ENCODE data around the gene IL6ST. TPM values are rescaled to one million over a fixed set of nuclear protein-coding genes. Genes with fewer than 3 reads are reported as not detected.

Gene IL6ST
- total and polyA plus RNA-seq, 9 donors, result 30.0 to 111 (median 60.2) TPM

GRCh38 chr5:55923865-55924500, 70.8 kb downstream of the IL6ST start:
- peaks cover 8% of the 10 kb centered on the region for H3K4me1 ChIP-seq (ENCODE audit: control insufficient read depth, insufficient read depth, low read length)
- H3K4me3 ChIP-seq (ENCODE audit: low read length), result no peak overlapping the region
- H3K36me3 ChIP-seq (ENCODE audit: control insufficient read depth, insufficient read depth, low read length), result no peaks in the 10 kb centered on the region
- H3K9me3 ChIP-seq (replicated peaks; ENCODE audit: control insufficient read depth, low read depth, low read length), result no peaks in the 10 kb centered on the region
- WGBS (ENCODE audit: insufficient coverage), result 90% methylated on average over 4 of the region's 9 CpGs
- no peaks in the 10 kb centered on the region for H3K27me3 ChIP-seq (ENCODE audit: control insufficient read depth, insufficient read depth, low read length)
- no peak for DNase-seq
- H3K27ac ChIP-seq (ENCODE audit: low read length), result peak overlapping the region; percentile 51

GRCh38 chr5:55923177-55923771, 71.5 kb downstream of the IL6ST start:
- H3K4me3 ChIP-seq (ENCODE audit: low read length), result peak overlapping the region; percentile 5
- DNase-seq, result peak; percentile 44
- WGBS (ENCODE audit: insufficient coverage), result 36% methylated on average over 15 of the region's 17 CpGs
- peaks cover 8% of the 10 kb centered on the region for H3K4me1 ChIP-seq (ENCODE audit: control insufficient read depth, insufficient read depth, low read length)
- no peaks in the 10 kb centered on the region for H3K9me3 ChIP-seq (replicated peaks; ENCODE audit: control insufficient read depth, low read depth, low read length)
- no peaks in the 10 kb centered on the region for H3K27me3 ChIP-seq (ENCODE audit: control insufficient read depth, insufficient read depth, low read length)
- peak overlapping the region; percentile 51 for H3K27ac ChIP-seq (ENCODE audit: low read length)
- H3K36me3 ChIP-seq (ENCODE audit: control insufficient read depth, insufficient read depth, low read length), result no peaks in the 10 kb centered on the region

- Histone ChIP-seq H3K9me3 (replicated peaks; ENCODE audit: control insufficient read depth, low read depth, low read length) (no peaks in the 10 kb centered on the region), H3K27me3 (ENCODE audit: control insufficient read depth, insufficient read depth, low read length) (no peaks in the 10 kb centered on the region), H3K27ac (ENCODE audit: low read length) (no peak overlapping the region), H3K36me3 (ENCODE audit: control insufficient read depth, insufficient read depth, low read length) (no peaks in the 10 kb centered on the region), H3K4me1 (ENCODE audit: control insufficient read depth, insufficient read depth, low read length) (peaks cover 11% of the 10 kb centered on the region), H3K4me3 (ENCODE audit: low read length) (no peak overlapping the region)
- 83% methylated on average over 3 of the region's 4 CpGs for WGBS (ENCODE audit: insufficient coverage)
- DNase-seq, result no peak
These were observed 73.1 kb downstream of the IL6ST start for GRCh38 chr5:55921617-55922016.

GRCh38 chr5:55920784-55921183, 74.0 kb downstream of the IL6ST start:
- Histone ChIP-seq H3K4me1 (ENCODE audit: control insufficient read depth, insufficient read depth, low read length) (peaks cover 11% of the 10 kb centered on the region), H3K4me3 (ENCODE audit: low read length) (no peak overlapping the region), H3K9me3 (replicated peaks; ENCODE audit: control insufficient read depth, low read depth, low read length) (no peaks in the 10 kb centered on the region), H3K27ac (ENCODE audit: low read length) (no peak overlapping the region), H3K27me3 (ENCODE audit: control insufficient read depth, insufficient read depth, low read length) (no peaks in the 10 kb centered on the region), H3K36me3 (ENCODE audit: control insufficient read depth, insufficient read depth, low read length) (no peaks in the 10 kb centered on the region)
- DNase-seq, result no peak
- WGBS (ENCODE audit: insufficient coverage), result 67% methylated on average over 2 of the region's 5 CpGs

- no peak overlapping the region for H3K27ac ChIP-seq (ENCODE audit: low read length)
- peaks cover 8% of the 10 kb centered on the region for H3K4me1 ChIP-seq (ENCODE audit: control insufficient read depth, insufficient read depth, low read length)
- no peak for DNase-seq
- no peak overlapping the region for H3K4me3 ChIP-seq (ENCODE audit: low read length)
- no peaks in the 10 kb centered on the region for H3K27me3 ChIP-seq (ENCODE audit: control insufficient read depth, insufficient read depth, low read length)
- WGBS (ENCODE audit: insufficient coverage), result 80% methylated on average over 3 of the region's 3 CpGs
- no peaks in the 10 kb centered on the region for H3K36me3 ChIP-seq (ENCODE audit: control insufficient read depth, insufficient read depth, low read length)
- no peaks in the 10 kb centered on the region for H3K9me3 ChIP-seq (replicated peaks; ENCODE audit: control insufficient read depth, low read depth, low read length)
These were observed 75.1 kb downstream of the IL6ST start for GRCh38 chr5:55919625-55920024.

GRCh38 chr5:55918087-55919035, 76.4 kb downstream of the IL6ST start:
- WGBS (ENCODE audit: insufficient coverage), result 90% methylated on average over 12 of the region's 17 CpGs
- Histone ChIP-seq H3K27me3 (ENCODE audit: control insufficient read depth, insufficient read depth, low read length) (no peaks in the 10 kb centered on the region), H3K4me3 (ENCODE audit: low read length) (no peak overlapping the region), H3K4me1 (ENCODE audit: control insufficient read depth, insufficient read depth, low read length) (peaks cover 6% of the 10 kb centered on the region), H3K9me3 (replicated peaks; ENCODE audit: control insufficient read depth, low read depth, low read length) (no peaks in the 10 kb centered on the region), H3K27ac (ENCODE audit: low read length) (no peak overlapping the region), H3K36me3 (ENCODE audit: control insufficient read depth, insufficient read depth, low read length) (no peaks in the 10 kb centered on the region)
- no peak for DNase-seq

GRCh38 chr5:55917402-55918086, 77.2 kb downstream of the IL6ST start:
- no peaks in the 10 kb centered on the region for H3K9me3 ChIP-seq (replicated peaks; ENCODE audit: control insufficient read depth, low read depth, low read length)
- no peak overlapping the region for H3K27ac ChIP-seq (ENCODE audit: low read length)
- 49% methylated on average over 2 of the region's 5 CpGs for WGBS (ENCODE audit: insufficient coverage)
- no peak for DNase-seq
- H3K27me3 ChIP-seq (ENCODE audit: control insufficient read depth, insufficient read depth, low read length), result no peaks in the 10 kb centered on the region
- H3K4me1 ChIP-seq (ENCODE audit: control insufficient read depth, insufficient read depth, low read length), result peaks cover 3% of the 10 kb centered on the region
- no peaks in the 10 kb centered on the region for H3K36me3 ChIP-seq (ENCODE audit: control insufficient read depth, insufficient read depth, low read length)
- no peak overlapping the region for H3K4me3 ChIP-seq (ENCODE audit: low read length)

- H3K27ac ChIP-seq (ENCODE audit: low read length), result no peak overlapping the region
- H3K36me3 ChIP-seq (ENCODE audit: control insufficient read depth, insufficient read depth, low read length), result no peaks in the 10 kb centered on the region
- no peak for DNase-seq
- H3K4me3 ChIP-seq (ENCODE audit: low read length), result no peak overlapping the region
- H3K9me3 ChIP-seq (replicated peaks; ENCODE audit: control insufficient read depth, low read depth, low read length), result no peaks in the 10 kb centered on the region
- H3K27me3 ChIP-seq (ENCODE audit: control insufficient read depth, insufficient read depth, low read length), result no peaks in the 10 kb centered on the region
- peaks cover 3% of the 10 kb centered on the region for H3K4me1 ChIP-seq (ENCODE audit: control insufficient read depth, insufficient read depth, low read length)
- 73% methylated on average over 10 of the region's 10 CpGs for WGBS (ENCODE audit: insufficient coverage)
These were observed 77.8 kb downstream of the IL6ST start for GRCh38 chr5:55916986-55917385.

GRCh38 chr5:55915783-55916182, 79.0 kb downstream of the IL6ST start:
- H3K9me3 ChIP-seq (replicated peaks; ENCODE audit: control insufficient read depth, low read depth, low read length), result no peaks in the 10 kb centered on the region
- H3K4me3 ChIP-seq (ENCODE audit: low read length), result no peak overlapping the region
- WGBS (ENCODE audit: insufficient coverage), result 60% methylated on average over 1 of the region's 3 CpGs
- DNase-seq, result no peak
- H3K27ac ChIP-seq (ENCODE audit: low read length), result no peak overlapping the region
- no peaks in the 10 kb centered on the region for H3K27me3 ChIP-seq (ENCODE audit: control insufficient read depth, insufficient read depth, low read length)
- H3K4me1 ChIP-seq (ENCODE audit: control insufficient read depth, insufficient read depth, low read length), result peaks cover 3% of the 10 kb centered on the region
- no peaks in the 10 kb centered on the region for H3K36me3 ChIP-seq (ENCODE audit: control insufficient read depth, insufficient read depth, low read length)

GRCh38 chr5:55914971-55915370, 79.8 kb downstream of the IL6ST start:
- Histone ChIP-seq H3K27ac (ENCODE audit: low read length) (no peak overlapping the region), H3K4me3 (ENCODE audit: low read length) (no peak overlapping the region), H3K27me3 (ENCODE audit: control insufficient read depth, insufficient read depth, low read length) (no peaks in the 10 kb centered on the region), H3K36me3 (ENCODE audit: control insufficient read depth, insufficient read depth, low read length) (no peaks in the 10 kb centered on the region), H3K4me1 (ENCODE audit: control insufficient read depth, insufficient read depth, low read length) (peaks cover 3% of the 10 kb centered on the region), H3K9me3 (replicated peaks; ENCODE audit: control insufficient read depth, low read depth, low read length) (no peaks in the 10 kb centered on the region)
- 86% methylated on average over 1 of the region's 2 CpGs for WGBS (ENCODE audit: insufficient coverage)
- no peak for DNase-seq
